ENCODE measurements around the gene IL16.

DNA sequence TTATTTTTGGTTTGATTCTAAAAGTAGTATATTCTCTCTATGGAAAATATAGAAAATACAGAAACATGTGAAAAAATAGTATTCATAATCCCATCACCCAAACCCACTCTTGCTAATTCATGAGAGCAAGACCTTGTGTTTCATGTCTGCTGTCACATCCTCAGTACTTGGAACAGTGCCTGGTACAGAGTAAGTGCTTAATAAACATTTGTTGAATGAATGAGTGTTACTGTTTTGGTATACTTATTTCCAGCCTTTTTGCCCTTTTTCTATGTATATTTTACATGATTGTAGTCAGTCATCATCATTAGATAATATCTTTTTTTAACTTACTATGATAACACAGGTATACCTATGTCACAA, 59.3 kb downstream of the IL16 start:
- no peak for TF ChIP-seq RAD21 (IDR thresholded peaks at IDR 0.05; ENCODE audit: low read depth)
- TF ChIP-seq TCF12 (IDR thresholded peaks at IDR 0.05; ENCODE audit: low read depth) = no peak
- TF ChIP-seq YY1 (IDR thresholded peaks at IDR 0.05; ENCODE audit: low read depth) = no peak
- no peak for TF ChIP-seq EP300 (IDR thresholded peaks at IDR 0.05; ENCODE audit: borderline replicate concordance)
- TF ChIP-seq, protein P1, sequence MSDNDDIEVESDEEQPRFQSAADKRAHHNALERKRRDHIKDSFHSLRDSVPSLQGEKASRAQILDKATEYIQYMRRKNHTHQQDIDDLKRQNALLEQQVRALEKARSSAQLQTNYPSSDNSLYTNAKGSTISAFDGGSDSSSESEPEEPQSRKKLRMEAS (IDR thresholded peaks at IDR 0.05) = no peak
- TF ChIP-seq, protein P2, sequence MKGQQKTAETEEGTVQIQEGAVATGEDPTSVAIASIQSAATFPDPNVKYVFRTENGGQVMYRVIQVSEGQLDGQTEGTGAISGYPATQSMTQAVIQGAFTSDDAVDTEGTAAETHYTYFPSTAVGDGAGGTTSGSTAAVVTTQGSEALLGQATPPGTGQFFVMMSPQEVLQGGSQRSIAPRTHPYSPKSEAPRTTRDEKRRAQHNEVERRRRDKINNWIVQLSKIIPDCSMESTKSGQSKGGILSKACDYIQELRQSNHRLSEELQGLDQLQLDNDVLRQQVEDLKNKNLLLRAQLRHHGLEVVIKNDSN (IDR thresholded peaks at IDR 0.05) = no peak
- TF ChIP-seq, protein P3, sequence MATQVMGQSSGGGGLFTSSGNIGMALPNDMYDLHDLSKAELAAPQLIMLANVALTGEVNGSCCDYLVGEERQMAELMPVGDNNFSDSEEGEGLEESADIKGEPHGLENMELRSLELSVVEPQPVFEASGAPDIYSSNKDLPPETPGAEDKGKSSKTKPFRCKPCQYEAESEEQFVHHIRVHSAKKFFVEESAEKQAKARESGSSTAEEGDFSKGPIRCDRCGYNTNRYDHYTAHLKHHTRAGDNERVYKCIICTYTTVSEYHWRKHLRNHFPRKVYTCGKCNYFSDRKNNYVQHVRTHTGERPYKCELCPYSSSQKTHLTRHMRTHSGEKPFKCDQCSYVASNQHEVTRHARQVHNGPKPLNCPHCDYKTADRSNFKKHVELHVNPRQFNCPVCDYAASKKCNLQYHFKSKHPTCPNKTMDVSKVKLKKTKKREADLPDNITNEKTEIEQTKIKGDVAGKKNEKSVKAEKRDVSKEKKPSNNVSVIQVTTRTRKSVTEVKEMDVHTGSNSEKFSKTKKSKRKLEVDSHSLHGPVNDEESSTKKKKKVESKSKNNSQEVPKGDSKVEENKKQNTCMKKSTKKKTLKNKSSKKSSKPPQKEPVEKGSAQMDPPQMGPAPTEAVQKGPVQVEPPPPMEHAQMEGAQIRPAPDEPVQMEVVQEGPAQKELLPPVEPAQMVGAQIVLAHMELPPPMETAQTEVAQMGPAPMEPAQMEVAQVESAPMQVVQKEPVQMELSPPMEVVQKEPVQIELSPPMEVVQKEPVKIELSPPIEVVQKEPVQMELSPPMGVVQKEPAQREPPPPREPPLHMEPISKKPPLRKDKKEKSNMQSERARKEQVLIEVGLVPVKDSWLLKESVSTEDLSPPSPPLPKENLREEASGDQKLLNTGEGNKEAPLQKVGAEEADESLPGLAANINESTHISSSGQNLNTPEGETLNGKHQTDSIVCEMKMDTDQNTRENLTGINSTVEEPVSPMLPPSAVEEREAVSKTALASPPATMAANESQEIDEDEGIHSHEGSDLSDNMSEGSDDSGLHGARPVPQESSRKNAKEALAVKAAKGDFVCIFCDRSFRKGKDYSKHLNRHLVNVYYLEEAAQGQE (IDR thresholded peaks at IDR 0.05; ENCODE audit: low read depth) = no peak
- TF ChIP-seq CEBPB (IDR thresholded peaks at IDR 0.05) = no peak
- TF ChIP-seq EGR1 (IDR thresholded peaks at IDR 0.05) = no peak
- no peak for TF ChIP-seq FOXM1 (IDR thresholded peaks at IDR 0.05; ENCODE audit: borderline replicate concordance, low read depth)
